ENCODE data around the gene HTR4. TPM values are rescaled to one million over a fixed set of nuclear protein-coding genes. Genes with fewer than 3 reads are reported as not detected.
"Not testable (repeated sequence)": the region's sequence is repeated elsewhere in the genome, so short reads cannot be mapped to it uniquely, and the experiment has no call there.

Gene HTR4
- polyA plus RNA-seq, 2 of the 4 experiments (the other 2 are of a cell fraction): not detected

GRCh38 chr5:148535190-148535589 lies 119.1 kb downstream of the HTR4 start (continued):
- no peak for TF ChIP-seq EHF (CRISPR knock-in tag; IDR thresholded peaks at IDR 0.05)
- TF ChIP-seq TP53 (CRISPR knock-in tag; IDR thresholded peaks at IDR 0.05): no peak
- no peak for TF ChIP-seq NR3C1 (IDR thresholded peaks at IDR 0.05)

DNA sequence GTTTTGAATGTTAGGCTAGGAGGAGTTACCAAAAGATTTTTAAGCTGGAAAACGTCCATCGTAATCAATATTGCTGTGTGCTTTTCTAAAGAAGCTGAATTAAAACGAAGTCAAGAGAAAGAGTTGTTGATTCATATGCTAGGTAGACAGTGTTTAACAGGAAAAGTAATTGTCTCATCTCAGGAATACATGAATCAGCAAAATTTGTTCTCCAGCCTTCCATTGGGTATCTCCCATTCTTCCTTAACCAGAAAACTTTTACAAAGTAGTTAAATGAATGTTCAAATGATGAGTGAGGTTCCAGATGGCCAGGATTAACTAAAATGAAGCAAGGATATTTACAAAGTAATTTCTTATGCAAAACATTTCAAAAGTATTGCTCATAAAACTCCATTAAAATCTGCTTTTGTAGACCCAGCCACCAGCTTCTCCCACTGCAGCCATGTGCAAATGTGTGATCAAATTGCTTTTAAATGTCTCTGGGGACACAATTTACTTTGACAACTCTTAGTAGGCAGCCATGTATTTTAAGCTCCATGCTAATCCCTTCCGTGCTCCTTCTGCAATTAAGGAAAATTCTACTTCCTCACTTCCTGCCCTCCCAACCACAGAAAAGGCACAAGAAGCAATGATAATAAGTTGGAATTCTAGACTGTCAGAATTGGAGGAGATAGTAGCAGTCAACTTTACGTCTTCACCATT lies 121.2 kb downstream of the HTR4 start:
- DNase-seq (ENCODE audit: low read depth in 1 of 2, low spot score in 1 of 2) (no peak), ATAC-seq (no peak), FAIRE-seq (no peak)
- H3K4me3 ChIP-seq: no peak overlapping the region
- WGBS (ENCODE audit: missing lambda C conversion rate): 1% methylated on average over 5 of the region's 5 CpGs
- peaks cover 8% of the 10 kb centered on the region; the same call in 2 of the 3 replicates for H3K9me3 ChIP-seq
- H3K4me2 ChIP-seq: no peak overlapping the region
- H3K27ac ChIP-seq: no peak overlapping the region
- ChIA-PET CTCF (no interaction called here), POLR2A (no interaction called here)
- no peaks in the 10 kb centered on the region for H3K4me1 ChIP-seq
- peak; percentile 86 for TF ChIP-seq MAFK (IDR thresholded peaks at IDR 0.05; ENCODE audit: partially characterized antibody)
- TF ChIP-seq CEBPB (IDR thresholded peaks at IDR 0.05): no peak

DNA sequence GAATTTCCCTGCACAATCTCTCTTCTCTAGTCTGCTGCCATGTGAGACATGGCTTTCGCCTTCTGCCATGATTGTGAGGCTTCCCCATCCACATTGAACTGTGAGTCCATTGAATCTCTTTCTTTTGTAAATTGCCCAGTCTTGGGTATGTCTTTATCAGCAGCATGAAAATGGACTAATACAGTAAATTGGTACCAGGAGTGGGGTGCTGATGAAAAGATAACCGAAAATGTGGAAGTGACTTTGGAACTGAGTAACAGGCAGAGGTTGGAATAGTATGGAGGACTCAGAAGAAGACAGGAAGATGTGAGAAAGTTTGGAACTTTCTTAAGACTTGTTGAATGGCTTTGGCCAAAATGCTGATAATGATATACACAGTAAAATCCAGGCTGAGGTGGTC lies 124.9 kb downstream of the HTR4 start:
- H3K4me1 ChIP-seq; H3K9me3 ChIP-seq; POLR2A ChIA-PET; ATAC-seq; FAIRE-seq; DNase-seq (ENCODE audit: low read depth in 1 of 2, low spot score in 1 of 2); CTCF ChIA-PET; H3K4me3 ChIP-seq; H3K4me2 ChIP-seq; H3K27ac ChIP-seq: not testable (repeated sequence)
- 0% methylated on average over 2 of the region's 2 CpGs for WGBS (ENCODE audit: missing lambda C conversion rate)

GRCh38 chr5:148524721-148525120 lies 129.6 kb downstream of the HTR4 start:
- TF ChIP-seq RAD21 (conservative IDR thresholded peaks at IDR 0.05 in 1 of 2, IDR thresholded peaks at IDR 0.05 in 1 of 2) (no peak), EP300 (IDR thresholded peaks at IDR 0.05) (no peak), TP53 (CRISPR knock-in tag; IDR thresholded peaks at IDR 0.05) (no peak), ZC3H11A (IDR thresholded peaks at IDR 0.05) (no peak)
- TF ChIP-seq, protein P1, sequence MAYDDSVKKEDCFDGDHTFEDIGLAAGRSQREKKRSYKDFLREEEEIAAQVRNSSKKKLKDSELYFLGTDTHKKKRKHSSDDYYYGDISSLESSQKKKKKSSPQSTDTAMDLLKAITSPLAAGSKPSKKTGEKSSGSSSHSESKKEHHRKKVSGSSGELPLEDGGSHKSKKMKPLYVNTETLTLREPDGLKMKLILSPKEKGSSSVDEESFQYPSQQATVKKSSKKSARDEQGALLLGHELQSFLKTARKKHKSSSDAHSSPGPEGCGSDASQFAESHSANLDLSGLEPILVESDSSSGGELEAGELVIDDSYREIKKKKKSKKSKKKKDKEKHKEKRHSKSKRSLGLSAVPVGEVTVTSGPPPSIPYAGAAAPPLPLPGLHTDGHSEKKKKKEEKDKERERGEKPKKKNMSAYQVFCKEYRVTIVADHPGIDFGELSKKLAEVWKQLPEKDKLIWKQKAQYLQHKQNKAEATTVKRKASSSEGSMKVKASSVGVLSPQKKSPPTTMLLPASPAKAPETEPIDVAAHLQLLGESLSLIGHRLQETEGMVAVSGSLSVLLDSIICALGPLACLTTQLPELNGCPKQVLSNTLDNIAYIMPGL (CRISPR knock-in tag; IDR thresholded peaks at IDR 0.05; ENCODE audit: borderline replicate concordance): no peak
- H3K4me2 ChIP-seq: no peak overlapping the region
- H3K27ac ChIP-seq: no peak overlapping the region
- H3K9me3 ChIP-seq: peaks cover 6% of the 10 kb centered on the region; the same call in 2 of the 3 replicates
- H3K4me1 ChIP-seq: no peaks in the 10 kb centered on the region
- POLR2A ChIA-PET: no interaction called here
- no peak for FAIRE-seq
- CTCF ChIA-PET: no interaction called here
- 6% methylated on average over 5 of the region's 5 CpGs for WGBS (ENCODE audit: missing lambda C conversion rate)
- H3K4me3 ChIP-seq: no peak overlapping the region
- ATAC-seq: no peak
- DNase-seq (ENCODE audit: low read depth in 1 of 2, low spot score in 1 of 2): no peak

DNA sequence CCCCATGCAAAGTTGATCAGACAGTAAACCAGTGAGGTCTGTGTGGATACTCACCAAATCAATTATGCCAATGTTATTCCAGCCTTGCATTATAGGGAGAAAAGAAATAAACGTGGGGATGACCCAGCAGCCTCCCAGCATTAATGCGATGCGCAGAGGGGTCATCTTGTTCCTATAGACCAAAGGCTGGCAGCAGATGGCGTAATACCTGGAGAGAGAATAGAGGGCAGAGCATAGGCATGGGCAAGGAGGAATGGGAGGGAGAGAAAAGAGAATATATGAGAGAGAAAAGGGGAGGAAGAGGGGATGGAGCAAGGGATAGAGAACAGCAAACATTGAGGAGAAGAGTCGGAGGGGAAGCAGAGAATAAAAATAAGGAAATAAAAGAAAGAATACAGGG lies 131.2 kb downstream of the HTR4 start:
- no peak overlapping the region for H3K27ac ChIP-seq
- no peak; a peak in 1 of 6 replicates for ATAC-seq
- no peak overlapping the region for H3K4me2 ChIP-seq
- POLR2A ChIA-PET: no interaction called here
- CTCF ChIA-PET: interaction anchor here (0.6 kb wide), 1 partner anchor 618 kb away, joined by 3 read pairs; the partner anchor contains the start of gene ABLIM3
- WGBS (ENCODE audit: missing lambda C conversion rate): 28% methylated on average over 5 of the region's 5 CpGs
- FAIRE-seq: no peak
- DNase-seq (ENCODE audit: low read depth in 1 of 2, low spot score in 1 of 2): no peak
- no peaks in the 10 kb centered on the region for H3K9me3 ChIP-seq
- H3K4me3 ChIP-seq: no peak overlapping the region
- H3K4me1 ChIP-seq: no peaks in the 10 kb centered on the region
- TF ChIP-seq SREBF2 (IDR thresholded peaks at IDR 0.05) (no peak), USF2 (IDR thresholded peaks at IDR 0.05) (no peak), PHF8 (IDR thresholded peaks at IDR 0.05; ENCODE audit: borderline replicate concordance, low read depth) (no peak), RFX5 (IDR thresholded peaks at IDR 0.05) (no peak), POLR2AphosphoS2 (conservative IDR thresholded peaks at IDR 0.05; ENCODE audit: low read length) (no peak), NR3C1 (IDR thresholded peaks at IDR 0.05) (no peak), SMC3 (IDR thresholded peaks at IDR 0.05) (no peak), ZC3H11A (IDR thresholded peaks at IDR 0.05) (no peak), CTCF (IDR thresholded peaks at IDR 0.05) (no peak), BHLHE40 (IDR thresholded peaks at IDR 0.05; ENCODE audit: low read depth, low read length) (no peak), ZSCAN20 (CRISPR knock-in tag; IDR thresholded peaks at IDR 0.05) (no peak), HOXB13 (CRISPR knock-in tag; IDR thresholded peaks at IDR 0.05; ENCODE audit: low read depth) (no peak), MAFK (IDR thresholded peaks at IDR 0.05; ENCODE audit: partially characterized antibody) (no peak)
- TF ChIP-seq, protein P1 (CRISPR knock-in tag; IDR thresholded peaks at IDR 0.05; ENCODE audit: borderline replicate concordance): no peak
